Stomach smooth muscle (tissue), 2 donors: Measurements from ENCODE around the gene KCNQ5.

Experiments
- H3K27ac ChIP-seq: one replicate; pipeline ENCODE4 v1.7.0; 2013; ENCODE audit warnings: mild to moderate bottlenecking, low read length, inconsistent platforms
- H3K27me3 ChIP-seq, 2 donors: one replicate each; pipeline ENCODE4 v1.7.0; 2013; ENCODE audit warnings: low read length in 2 of 2; ENCODE audit not compliant: insufficient read depth in 2 of 2, control insufficient read depth in 1 of 2
- H3K36me3 ChIP-seq, 2 donors: one replicate each; pipeline ENCODE4 v1.7.0; 2013; ENCODE audit warnings: low read length in 2 of 2; ENCODE audit not compliant: control insufficient read depth in 2 of 2, insufficient read depth in 2 of 2
- H3K4me1 ChIP-seq: one replicate; pipeline ENCODE4 v1.7.0; 2013; ENCODE audit warnings: low read length; ENCODE audit not compliant: control insufficient read depth, insufficient read depth
- H3K4me3 ChIP-seq, 2 donors: one replicate each; pipeline ENCODE4 v1.7.0; 2013; ENCODE audit warnings: low read length in 2 of 2
- H3K9ac ChIP-seq, 2 donors: one replicate each; pipeline ENCODE4 v1.7.0; 2013; ENCODE audit warnings: low read length in 2 of 2, mild to moderate bottlenecking in 1 of 2
- H3K9me3 ChIP-seq, 2 donors: one replicate each; pipeline ENCODE4 v1.7.0; 2013; ENCODE audit warnings: low read length in 2 of 2; ENCODE audit not compliant: control insufficient read depth in 2 of 2
- donor health status: healthy.
- donor health status: Pancreatic carcinoma.

KCNQ5 gene

GRCh38 chr6:72984981-72985665, 363.3 kb downstream of the KCNQ5 start:
- H3K4me1 ChIP-seq, result no peaks in the 10 kb centered on the region
- peaks cover 0 to 3% of the 10 kb centered on the region in 2 donors for H3K9me3 ChIP-seq
- H3K27ac ChIP-seq, result no peak overlapping the region
- no peaks in the 10 kb centered on the region for H3K27me3 ChIP-seq
- no peaks in the 10 kb centered on the region for H3K36me3 ChIP-seq
- no peak overlapping the region for H3K9ac ChIP-seq
- no peak overlapping the region for H3K4me3 ChIP-seq

DNA sequence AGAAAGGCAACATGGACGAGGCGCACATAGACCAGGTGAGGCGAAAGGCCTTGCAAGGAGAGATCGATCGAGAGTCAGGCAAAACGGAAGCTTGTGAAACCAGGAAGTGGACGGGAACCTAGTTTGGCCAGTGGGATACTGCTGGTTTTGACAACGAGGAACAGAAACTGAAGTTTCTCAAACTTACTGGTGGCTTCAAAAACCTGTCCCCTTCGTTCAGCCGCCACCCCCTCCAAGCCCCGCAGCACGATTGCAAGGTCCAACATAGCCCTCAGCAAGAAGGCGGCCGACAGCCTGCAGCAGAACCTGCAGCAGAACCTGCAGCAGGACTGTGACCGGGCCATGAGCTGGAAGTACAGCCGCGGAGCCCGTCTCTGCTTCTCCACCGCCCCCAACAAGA, 365.4 kb downstream of the KCNQ5 start:
- H3K4me1 ChIP-seq, result no peaks in the 10 kb centered on the region
- H3K4me3 ChIP-seq, result no peak overlapping the region

GRCh38 chr6:72999995-73000394, 378.1 kb downstream of the KCNQ5 start:
- Histone ChIP-seq H3K9ac (no peak overlapping the region), H3K36me3 (no peaks in the 10 kb centered on the region), H3K4me1 (no peaks in the 10 kb centered on the region), H3K27me3 (no peaks in the 10 kb centered on the region), H3K4me3 (no peak overlapping the region), H3K27ac (no peak overlapping the region), H3K9me3 (no peaks in the 10 kb centered on the region)

More for the DNA sequence above, 365.4 kb downstream of the KCNQ5 start:
- no peaks in the 10 kb centered on the region for H3K27me3 ChIP-seq
- no peak overlapping the region for H3K27ac ChIP-seq
- H3K9me3 ChIP-seq, result peaks cover 0 to 3% of the 10 kb centered on the region in 2 donors
- no peaks in the 10 kb centered on the region for H3K36me3 ChIP-seq
- H3K9ac ChIP-seq, result no peak overlapping the region

DNA sequence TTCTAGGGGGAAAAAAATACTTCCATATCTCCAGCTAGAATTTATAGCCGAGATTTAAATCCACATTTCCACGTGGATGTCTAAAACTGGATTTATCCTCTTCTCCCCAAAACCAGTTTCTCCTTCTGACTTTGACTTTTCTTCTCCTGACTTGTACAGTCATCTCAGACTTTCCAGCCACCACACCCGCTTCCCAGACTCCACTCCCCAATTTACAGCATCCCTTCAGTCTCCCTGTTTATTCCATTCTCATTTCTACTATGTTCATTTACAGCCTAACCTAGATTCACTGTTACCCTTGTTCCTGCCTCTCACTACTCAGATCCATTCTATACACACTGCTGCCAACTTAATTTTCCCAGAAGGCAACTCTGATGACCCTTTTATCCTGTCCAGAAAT, 378.6 kb downstream of the KCNQ5 start:
- Histone ChIP-seq H3K9ac (no peak overlapping the region), H3K4me3 (no peak overlapping the region), H3K27ac (no peak overlapping the region), H3K9me3 (no peaks in the 10 kb centered on the region), H3K36me3 (no peaks in the 10 kb centered on the region), H3K27me3 (no peaks in the 10 kb centered on the region), H3K4me1 (no peaks in the 10 kb centered on the region)

DNA sequence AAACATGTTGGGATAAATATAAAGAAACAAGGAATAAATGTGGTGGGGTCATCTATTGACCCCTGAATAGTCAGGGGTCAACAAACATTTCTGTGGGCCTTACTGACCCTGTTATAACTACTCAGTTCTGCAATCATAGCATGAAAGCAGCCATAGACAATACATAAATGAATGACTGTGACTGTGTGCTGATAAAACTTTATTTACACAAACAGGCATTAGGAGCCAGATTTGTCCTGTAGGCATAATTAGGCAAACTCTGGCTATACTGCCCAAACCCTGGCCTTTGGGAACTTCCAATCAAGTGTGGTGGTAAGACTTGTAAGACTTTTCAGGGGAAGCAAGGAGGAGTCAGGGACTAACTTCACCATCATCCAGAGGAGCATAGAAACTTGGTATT, 380.7 kb downstream of the KCNQ5 start:
- Histone ChIP-seq H3K9ac (no peak overlapping the region), H3K4me1 (no peaks in the 10 kb centered on the region), H3K27ac (no peak overlapping the region), H3K4me3 (no peak overlapping the region), H3K27me3 (no peaks in the 10 kb centered on the region), H3K9me3 (no peaks in the 10 kb centered on the region), H3K36me3 (no peaks in the 10 kb centered on the region)

DNA sequence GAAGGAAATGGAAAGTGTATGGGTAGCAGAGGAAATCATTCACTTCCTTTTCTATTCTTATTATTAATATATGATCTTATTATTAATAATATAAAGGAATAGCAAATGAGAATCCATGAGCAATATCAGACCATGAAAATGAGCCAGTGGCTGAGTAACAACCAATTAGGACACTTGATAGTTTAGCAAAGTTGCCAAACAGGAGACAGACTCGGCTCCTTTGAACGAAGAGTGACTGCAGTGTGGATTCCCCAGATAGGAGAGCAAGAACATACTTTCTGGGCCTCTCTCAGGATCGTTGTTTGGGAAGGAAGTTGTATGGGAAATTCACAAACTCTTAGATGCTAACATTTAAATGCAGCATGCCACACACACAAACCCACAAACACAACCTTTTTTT, 381.4 kb downstream of the KCNQ5 start:
- H3K4me3 ChIP-seq, result no peak overlapping the region
- H3K36me3 ChIP-seq, result no peaks in the 10 kb centered on the region
- no peaks in the 10 kb centered on the region for H3K9me3 ChIP-seq
- no peaks in the 10 kb centered on the region for H3K4me1 ChIP-seq
- H3K27ac ChIP-seq, result no peak overlapping the region
- H3K27me3 ChIP-seq, result no peaks in the 10 kb centered on the region
- H3K9ac ChIP-seq, result no peak overlapping the region

GRCh38 chr6:73004231-73004630, 382.4 kb downstream of the KCNQ5 start:
- Histone ChIP-seq H3K9me3 (no peaks in the 10 kb centered on the region), H3K9ac (no peak overlapping the region), H3K36me3 (no peaks in the 10 kb centered on the region), H3K4me3 (no peak overlapping the region), H3K27ac (no peak overlapping the region), H3K27me3 (no peaks in the 10 kb centered on the region), H3K4me1 (no peaks in the 10 kb centered on the region)

GRCh38 chr6:73004861-73005260, 383.0 kb downstream of the KCNQ5 start:
- Histone ChIP-seq H3K9ac (no peak overlapping the region), H3K27me3 (no peaks in the 10 kb centered on the region), H3K36me3 (no peaks in the 10 kb centered on the region), H3K4me1 (no peaks in the 10 kb centered on the region), H3K4me3 (no peak overlapping the region), H3K9me3 (no peaks in the 10 kb centered on the region), H3K27ac (no peak overlapping the region)

GRCh38 chr6:73006146-73006545, 384.3 kb downstream of the KCNQ5 start:
- no peaks in the 10 kb centered on the region for H3K36me3 ChIP-seq
- no peak overlapping the region for H3K4me3 ChIP-seq
- H3K27ac ChIP-seq, result no peak overlapping the region
- no peaks in the 10 kb centered on the region for H3K9me3 ChIP-seq
- H3K4me1 ChIP-seq, result no peaks in the 10 kb centered on the region
- H3K9ac ChIP-seq, result no peak overlapping the region
- H3K27me3 ChIP-seq, result no peaks in the 10 kb centered on the region

- no peaks in the 10 kb centered on the region for H3K9me3 ChIP-seq
- no peak overlapping the region for H3K9ac ChIP-seq
- no peak overlapping the region for H3K4me3 ChIP-seq
- no peaks in the 10 kb centered on the region for H3K27me3 ChIP-seq
- no peak overlapping the region for H3K27ac ChIP-seq
- no peaks in the 10 kb centered on the region for H3K36me3 ChIP-seq
- no peaks in the 10 kb centered on the region for H3K4me1 ChIP-seq
Observed at GRCh38 chr6:73011945-73012344, 390.1 kb downstream of the KCNQ5 start.

DNA sequence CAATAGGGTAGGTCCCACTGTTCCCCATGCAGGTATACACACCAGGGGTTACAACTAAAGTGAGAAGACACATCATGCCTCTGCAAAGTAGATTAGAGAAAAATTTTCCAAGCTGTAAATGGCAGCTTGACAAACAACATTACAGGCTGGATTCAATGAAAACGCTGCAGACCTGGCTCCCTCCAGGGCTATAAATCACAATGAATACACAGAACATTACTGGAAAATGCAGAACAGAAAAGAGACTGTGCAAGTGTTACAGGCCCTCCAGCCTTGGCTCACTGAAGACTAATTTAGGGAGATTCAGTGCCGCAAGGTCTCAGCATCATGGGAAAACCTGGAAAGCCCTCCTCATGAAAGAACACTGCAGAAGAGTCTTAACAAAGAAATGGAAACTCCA, 395.6 kb downstream of the KCNQ5 start:
- Histone ChIP-seq H3K4me1 (no peaks in the 10 kb centered on the region), H3K9ac (no peak overlapping the region), H3K9me3 (no peaks in the 10 kb centered on the region), H3K27ac (no peak overlapping the region), H3K27me3 (no peaks in the 10 kb centered on the region), H3K36me3 (no peaks in the 10 kb centered on the region), H3K4me3 (no peak overlapping the region)
